Measurements from ENCODE around the gene SHANK3.

GRCh38 chr22:50626850-50627641 lies 45.6 kb upstream of the SHANK3 start:
- TF ChIP-seq MAX (IDR thresholded peaks at IDR 0.05) (no peak), RAD21 (IDR thresholded peaks at IDR 0.05; ENCODE audit: low read depth) (no peak), EP300 (IDR thresholded peaks at IDR 0.05; ENCODE audit: borderline replicate concordance) (no peak), FOXM1 (IDR thresholded peaks at IDR 0.05; ENCODE audit: borderline replicate concordance, low read depth) (no peak), EGR1 (IDR thresholded peaks at IDR 0.05) (no peak), CEBPB (IDR thresholded peaks at IDR 0.05) (no peak), REST (IDR thresholded peaks at IDR 0.05; ENCODE audit: low read depth) (no peak)

Measured in Ishikawa (cell line).